SH-SY5Y (cell line): ENCODE measurements around the gene RRP9.

Experiments
- GATA2 ChIP-seq: IDR thresholded peaks from 2 replicates; pipeline ENCODE4 v1.6.1; 2011; ENCODE audit warnings: mild to moderate bottlenecking, low read depth, low read length
- GATA3 ChIP-seq: IDR thresholded peaks from 2 replicates; pipeline ENCODE4 v1.6.1; 2011; ENCODE audit warnings: low read depth, mild to moderate bottlenecking, low read length, moderate library complexity

RRP9 gene

DNA sequence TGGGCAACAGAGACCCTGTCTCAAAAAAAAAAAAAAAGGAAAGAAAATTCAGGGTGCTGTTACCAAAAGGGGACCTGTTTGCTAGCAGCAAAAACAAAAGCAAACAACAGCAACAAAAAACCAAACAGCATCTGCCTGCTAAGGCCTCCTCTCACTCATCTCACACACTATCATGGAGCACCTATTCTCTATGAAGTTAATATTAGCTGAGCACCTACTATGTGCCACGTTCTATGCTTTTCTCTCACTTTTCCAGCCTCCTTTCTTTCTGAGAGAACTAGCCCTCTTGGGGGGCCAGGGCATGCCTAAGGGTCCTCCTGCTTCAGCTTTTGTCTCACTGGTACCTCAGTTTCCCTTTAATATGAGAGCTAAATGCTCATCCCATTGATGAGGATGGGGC, 13.0 kb upstream of the RRP9 start:
- no peak for TF ChIP-seq GATA2
- TF ChIP-seq GATA3 = no peak

DNA sequence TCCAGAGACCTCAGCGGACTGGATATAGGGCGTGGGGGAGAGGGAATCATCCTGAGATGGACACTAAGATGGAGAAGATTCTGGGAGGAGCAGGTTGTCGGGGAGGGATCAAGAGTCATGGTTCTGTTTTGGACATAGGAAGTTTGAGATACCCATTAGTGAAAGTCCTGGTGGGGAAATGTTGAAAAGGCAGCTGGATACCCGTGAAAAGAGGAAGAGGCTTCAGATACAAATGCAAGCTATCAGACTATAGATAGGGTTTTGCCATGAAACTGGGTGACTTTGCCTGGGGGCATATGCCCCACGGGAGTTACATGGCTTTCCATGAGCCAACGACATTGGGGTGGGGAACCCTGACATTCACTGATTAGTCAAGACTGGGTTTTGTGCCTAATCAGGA, 12.4 kb upstream of the RRP9 start:
- no peak for TF ChIP-seq GATA3
- no peak for TF ChIP-seq GATA2

DNA sequence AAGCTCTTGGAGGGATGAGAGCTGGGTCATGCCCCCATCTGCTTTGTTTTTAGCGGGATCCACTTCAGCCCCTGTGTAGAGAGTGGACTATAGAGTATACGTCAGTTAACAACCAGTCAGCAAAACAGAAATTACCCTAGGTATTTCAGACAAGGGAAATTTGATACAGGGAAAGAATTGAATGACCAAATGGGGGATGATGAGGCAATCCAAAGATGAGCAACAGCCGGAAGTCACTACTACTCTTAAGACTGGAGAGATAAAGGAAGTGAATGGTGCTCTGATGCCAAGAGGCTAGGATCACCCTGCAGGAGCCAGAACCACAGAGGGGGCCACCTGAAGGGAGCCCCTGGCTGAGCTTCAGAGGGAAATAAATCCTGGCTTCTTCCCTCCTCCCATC, 11.7 kb upstream of the RRP9 start:
- TF ChIP-seq GATA3 = no peak
- no peak for TF ChIP-seq GATA2

DNA sequence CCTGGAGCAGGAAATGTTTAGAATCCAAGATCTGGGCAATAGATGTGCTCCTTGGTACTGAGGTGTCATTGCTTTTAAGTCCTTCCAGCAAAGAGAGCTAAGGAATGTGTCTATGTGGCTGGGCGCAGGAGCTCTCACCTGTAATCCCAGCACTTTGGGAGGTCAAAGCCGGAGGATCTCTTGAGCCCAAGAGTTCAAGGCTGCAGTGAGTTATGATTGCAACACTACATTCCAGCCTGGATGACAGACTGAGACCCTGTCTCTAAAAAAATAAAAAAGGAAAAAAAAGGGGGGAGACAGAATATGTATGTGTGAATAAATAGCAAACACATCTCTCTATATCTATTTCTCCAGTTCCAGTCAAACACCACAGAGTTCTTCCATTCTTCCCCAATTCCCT, 9.2 kb upstream of the RRP9 start:
- TF ChIP-seq GATA2 (no peak), GATA3 (no peak)

DNA sequence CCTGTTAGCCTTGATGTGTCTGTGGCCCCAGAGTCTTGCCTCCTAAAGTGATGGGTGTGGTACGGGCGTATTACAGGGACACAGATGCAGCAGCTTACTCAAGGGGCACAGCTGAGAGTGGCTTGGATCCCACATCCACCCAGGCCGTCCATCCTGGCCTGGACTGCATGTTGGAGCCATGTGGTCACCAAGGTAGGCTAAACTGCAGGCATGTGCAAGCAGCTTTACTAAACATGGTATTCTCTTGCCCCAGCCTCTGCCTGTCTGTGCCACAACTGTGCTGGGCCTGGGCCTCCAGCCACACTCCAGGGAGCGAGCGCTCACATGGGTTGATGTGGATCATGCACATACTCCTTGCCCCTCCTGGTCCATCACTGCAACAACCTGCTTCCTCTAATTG, 7.4 kb upstream of the RRP9 start:
- no peak for TF ChIP-seq GATA2
- no peak for TF ChIP-seq GATA3

DNA sequence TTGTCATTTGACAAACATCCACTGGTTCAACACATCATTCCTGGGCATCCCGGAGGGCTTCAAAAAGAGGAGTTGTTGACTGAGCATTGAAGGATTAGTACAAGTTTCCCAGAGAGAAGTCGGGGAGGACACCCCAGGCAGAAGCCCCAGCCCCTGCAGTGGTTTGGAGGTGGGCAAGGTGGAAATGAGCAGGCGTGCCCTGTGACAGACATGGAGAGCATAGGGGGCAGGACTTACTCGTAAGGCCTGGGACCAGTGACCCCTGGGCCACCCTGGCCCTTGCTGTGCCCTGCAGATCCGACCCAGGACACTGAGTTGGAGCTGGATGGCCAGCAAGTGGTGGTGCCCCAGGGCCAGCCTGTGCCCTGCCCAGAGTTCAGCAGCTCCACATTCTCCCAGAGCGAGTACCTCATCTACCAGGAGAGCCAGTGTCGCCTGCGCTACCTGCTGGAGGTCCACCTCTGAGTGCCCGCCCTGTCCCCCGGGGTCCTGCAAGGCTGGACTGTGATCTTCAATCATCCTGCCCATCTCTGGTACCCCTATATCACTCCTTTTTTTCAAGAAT, 6.4 kb upstream of the RRP9 start:
- TF ChIP-seq GATA2 (no peak), GATA3 (no peak)

DNA sequence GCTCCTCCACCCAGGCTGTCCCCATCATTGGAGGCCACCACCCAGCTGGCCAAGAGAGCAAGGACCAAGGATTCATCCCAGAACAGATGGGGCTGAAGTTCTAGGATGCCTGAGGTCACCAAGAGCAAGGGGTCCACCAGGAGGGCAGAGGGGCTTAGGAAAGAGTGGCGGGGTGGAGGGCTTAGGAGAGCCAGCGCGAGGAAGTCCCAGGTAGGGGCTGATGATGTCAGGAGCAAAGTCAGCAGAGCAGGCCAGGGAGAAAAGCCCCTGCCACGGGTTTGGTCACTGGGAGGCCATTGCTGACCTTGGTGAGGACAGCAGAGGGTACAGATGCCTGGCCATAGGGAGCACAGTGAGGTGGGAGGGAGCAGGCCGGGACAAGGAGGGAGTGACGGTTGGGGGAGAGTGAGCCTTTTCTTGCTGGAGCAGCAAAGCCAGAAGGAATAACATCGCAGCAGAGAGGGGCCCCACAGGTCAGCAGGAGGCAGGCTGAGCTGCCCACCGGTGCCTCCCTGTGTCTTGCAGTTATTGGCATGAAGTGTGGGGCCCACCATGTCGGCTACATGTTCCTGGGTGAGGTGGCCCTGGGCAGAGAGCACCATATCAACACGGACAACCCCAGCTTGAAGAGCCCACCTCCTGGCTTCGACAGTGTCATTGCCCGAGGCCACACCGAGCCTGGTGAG, 5.7 kb upstream of the RRP9 start:
- TF ChIP-seq GATA3 (no peak), GATA2 (no peak)

DNA sequence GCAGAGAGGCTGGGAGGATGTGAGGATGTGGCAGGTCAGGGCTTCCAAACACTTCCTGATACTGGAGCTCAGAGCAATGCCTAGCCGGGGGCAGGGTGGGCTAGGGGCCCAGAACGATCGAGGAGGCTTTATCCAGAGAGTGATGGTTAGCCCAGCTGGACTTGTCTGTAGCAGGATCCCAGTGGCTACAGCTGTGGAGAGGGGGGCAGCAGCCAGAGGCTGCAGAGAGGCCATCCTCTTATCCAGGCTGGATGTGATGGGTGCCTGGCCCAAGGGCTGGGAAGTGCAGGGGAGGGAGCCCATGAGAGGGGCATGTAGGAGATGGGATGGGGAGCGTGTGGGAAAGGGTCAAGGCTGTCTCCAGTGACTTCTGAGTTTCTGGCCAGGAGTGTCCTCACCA, 5.1 kb upstream of the RRP9 start:
- TF ChIP-seq GATA3 = no peak
- TF ChIP-seq GATA2 = no peak

DNA sequence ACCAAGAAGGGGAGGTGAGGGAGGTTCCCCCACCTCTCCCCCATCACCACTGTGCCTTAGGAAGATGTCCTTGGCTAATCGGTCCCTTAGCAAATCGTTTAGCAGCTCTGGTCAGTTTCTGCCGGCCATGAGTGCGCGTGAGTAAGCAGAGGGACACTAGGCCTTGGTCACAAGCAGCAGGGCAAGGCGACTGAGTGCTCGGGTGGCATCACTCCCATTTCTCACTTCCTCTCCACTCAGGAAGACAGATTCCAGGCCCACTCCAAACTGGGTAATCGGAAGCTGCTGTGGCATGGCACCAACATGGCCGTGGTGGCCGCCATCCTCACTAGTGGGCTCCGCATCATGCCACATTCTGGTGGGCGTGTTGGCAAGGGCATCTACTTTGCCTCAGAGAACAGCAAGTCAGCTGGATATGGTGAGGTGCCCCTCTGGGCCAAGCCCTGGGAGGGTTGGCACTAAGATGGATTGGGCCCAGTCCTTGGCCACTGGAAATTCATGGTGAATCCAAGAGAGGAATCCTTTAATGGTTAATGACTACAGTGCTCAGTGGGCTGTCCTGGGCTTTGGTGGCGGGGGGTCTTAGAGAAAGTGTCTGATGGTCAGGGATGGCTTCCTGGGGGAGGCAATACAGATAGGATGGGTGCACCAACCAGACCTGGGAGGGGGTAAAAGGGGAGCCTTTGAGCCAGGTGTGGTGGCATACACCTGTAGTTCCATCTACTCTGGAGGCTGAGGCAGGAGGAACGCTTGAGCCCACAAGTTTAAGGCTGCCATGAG, 4.4 kb upstream of the RRP9 start:
- TF ChIP-seq GATA2 = no peak
- TF ChIP-seq GATA3 = no peak

DNA sequence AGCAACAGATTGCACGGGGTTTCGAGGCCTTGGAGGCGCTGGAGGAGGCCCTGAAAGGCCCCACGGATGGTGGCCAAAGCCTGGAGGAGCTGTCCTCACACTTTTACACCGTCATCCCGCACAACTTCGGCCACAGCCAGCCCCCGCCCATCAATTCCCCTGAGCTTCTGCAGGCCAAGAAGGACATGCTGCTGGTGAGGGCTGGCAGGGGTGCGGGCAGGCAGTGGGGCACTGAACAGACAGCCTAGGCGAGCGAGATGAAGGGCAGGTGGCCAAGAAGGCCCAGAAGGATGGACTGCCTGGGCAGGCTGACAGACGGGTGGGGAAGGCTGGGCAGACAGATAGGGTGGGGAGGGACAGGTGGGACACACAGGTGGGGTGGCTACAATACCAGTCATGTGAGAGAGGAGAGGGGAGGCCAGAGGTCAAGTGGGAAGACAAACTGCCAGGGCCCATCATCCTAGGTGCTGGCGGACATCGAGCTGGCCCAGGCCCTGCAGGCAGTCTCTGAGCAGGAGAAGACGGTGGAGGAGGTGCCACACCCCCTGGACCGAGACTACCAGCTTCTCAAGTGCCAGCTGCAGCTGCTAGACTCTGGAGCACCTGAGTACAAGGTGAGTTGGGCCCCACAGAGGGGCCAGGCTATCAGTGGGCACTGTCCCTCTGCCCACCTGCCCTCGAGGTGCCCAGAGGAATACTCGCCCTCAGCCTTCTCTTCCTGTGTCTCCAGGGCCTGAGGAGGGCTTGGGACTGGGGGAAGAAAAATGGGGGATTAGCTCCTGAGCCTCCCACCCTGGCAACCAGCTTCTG, 3.5 kb upstream of the RRP9 start:
- TF ChIP-seq GATA2 = no peak
- TF ChIP-seq GATA3 = no peak

DNA sequence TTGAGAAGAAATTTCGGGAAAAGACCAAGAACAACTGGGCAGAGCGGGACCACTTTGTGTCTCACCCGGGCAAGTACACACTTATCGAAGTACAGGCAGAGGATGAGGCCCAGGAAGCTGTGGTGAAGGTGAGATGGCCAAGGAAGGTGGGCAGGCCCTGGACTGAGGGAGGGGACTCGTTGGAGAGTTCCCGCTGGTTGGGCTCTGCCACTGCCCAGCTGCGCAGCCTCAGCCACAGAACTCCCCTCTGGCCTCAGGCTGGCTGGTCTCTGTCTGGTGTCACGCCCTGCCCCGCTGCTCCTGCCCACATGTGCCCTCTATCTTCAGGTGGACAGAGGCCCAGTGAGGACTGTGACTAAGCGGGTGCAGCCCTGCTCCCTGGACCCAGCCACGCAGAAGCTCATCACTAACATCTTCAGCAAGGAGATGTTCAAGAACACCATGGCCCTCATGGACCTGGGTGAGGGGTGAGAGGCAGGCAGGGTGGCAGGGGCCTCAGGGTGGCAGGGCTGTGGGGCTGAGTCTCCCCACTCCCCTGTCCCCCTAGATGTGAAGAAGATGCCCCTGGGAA, 2.8 kb upstream of the RRP9 start:
- TF ChIP-seq GATA3 (no peak), GATA2 (no peak)

DNA sequence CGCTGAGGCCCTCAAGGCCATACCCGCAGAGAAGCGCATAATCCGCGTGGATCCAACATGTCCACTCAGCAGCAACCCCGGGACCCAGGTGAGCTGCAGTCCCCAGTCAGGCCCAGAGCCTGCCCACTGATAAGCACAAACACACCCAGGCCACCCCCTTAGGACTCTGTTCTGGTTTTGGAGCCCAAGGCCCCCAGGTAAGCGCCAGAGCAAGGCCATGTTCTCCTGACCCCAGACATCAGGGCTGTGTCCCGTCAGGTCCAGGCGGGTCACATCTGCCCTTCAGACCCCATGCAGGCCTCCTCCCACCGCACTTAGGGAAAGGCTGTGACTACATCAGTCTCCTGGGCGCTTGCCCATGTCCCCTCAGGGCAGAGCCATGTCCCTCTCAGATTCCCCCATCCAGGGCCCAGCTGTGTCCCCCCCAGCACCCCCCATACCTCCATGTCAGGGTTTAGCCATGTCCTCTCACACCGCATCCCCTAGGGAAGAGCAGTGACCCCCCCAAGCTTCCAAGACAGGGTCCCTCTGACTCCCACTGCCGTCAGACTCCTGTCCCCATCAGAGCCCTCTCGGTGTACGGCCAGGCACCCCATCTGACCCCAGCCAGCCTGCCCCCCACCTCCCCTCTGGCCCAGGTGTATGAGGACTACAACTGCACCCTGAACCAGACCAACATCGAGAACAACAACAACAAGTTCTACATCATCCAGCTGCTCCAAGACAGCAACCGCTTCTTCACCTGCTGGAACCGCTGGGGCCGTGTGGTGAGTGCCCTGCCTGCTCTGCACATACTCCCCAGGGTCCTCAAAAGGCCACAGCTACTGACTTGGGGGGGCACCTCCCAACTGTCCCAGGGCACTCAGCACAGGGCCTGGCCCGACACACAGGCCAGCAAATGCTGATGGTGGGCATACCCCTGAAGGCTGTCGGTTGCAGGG, 2.0 kb upstream of the RRP9 start:
- TF ChIP-seq GATA3 (no peak), GATA2 (no peak)
